HG03442 (cell line): ENCODE measurements around the gene MYO7B.
"Not testable (repeated sequence)": the region's sequence is repeated elsewhere in the genome, so short reads cannot be mapped to it uniquely, and the experiment has no call there.

ENCODE experiments used
- ATAC-seq: cut with Tn5 transposase; IDR thresholded peaks from one replicate; pipeline ENCODE4 v1.9.1; 2021; ENCODE audit warnings: mild to moderate bottlenecking, moderate library complexity; ENCODE audit not compliant: unreplicated experiment

Gene MYO7B

DNA sequence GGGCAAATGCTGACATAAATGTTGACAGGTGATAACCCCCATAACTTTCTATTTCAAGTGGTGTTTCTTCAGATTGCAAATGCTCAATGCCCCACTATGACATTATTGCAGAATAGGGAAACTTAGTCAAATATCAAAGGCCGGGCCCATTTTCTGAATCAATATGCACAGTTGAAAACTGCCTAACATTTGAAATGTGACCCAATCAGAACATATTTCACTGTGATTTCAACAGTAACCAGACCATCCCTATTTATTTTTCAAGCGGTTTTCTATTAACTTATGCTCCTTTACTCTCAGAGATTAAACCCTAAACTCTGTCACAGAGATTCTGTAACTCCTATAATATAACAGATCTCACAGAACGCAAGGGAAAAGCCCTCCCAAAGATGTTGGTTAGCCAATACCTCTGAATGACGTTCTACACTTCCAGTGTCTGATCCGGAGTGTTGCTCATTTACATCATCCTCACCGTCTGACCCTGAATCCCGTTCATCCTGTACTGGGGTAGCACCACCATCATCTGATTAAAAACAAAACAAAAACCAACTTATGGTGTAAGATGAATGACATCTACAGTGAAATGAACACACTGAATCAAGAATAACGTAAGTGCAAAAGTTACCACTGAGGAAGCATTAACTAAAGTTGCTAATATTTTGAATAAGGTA is 12.1 kb upstream of the MYO7B start:
- ATAC-seq: no peak

GRCh38 chr2:127524198-127524834 is 11.2 kb upstream of the MYO7B start:
- ATAC-seq: not testable (repeated sequence)

DNA sequence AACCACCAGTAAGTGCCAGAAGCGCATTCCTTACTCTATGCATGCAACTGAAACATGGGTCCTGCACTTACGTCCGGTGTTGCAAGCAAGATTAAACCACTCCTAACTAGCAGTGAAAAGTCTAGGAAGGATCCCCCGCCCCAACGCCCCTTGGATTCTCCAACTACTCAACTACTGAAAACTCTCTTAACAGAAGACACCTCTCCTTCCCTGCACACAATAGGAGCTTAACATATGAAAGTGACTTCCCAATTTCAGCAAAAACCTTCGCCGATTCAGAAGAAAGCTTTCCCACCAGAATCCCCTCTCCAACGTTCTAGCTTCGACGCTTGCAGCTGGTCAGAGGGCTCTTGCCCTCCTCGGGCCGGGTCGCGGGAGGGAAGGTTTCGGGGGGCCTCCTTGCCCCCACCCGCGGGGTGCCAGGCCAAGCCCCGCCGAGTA is 9.8 kb upstream of the MYO7B start:
- ATAC-seq: no peak

DNA sequence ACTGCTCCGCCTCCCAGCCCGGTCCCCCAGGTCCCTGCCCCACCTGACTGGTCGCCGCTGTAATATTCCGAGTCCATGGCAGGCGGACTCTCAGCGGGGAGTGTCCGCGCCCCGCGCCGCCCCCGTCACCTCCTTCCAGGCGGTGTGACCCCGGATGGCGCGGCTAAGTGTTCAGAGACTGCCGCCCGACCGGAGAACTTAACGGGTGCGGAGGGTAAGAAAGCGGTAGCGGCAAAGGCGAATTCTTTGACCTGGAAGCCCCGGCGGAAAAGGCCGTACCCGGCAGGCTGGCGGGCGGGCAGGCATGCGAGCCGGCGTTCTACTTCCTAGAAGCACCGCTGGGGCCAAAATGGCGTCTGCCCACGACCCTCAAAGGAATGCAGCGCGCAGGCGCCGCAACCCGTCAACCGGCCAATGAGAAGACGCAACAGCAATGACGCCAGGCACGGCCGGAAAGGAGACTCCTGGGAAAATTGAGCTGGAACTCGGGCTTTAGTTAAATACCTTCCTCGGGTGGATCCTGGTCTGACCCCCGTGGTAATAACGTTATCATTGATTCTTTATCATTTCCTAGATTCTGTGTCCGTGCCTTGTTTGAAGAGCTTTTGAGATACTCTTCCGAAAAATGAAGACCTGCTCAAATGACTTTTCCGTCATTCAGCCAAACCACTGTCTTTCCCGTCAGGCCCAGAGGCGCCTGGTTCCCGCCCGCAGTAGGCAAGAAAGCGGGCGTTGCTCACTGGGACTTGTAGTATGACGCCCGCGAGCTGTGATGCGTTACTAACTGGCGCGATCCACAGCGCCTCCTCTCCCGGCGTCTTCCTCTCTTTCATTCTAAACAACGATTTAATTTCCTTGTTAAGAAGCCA is 9.1 kb upstream of the MYO7B start, which contains the start of gene IWS1:
Gene IWS1 (minus strand): TSS at position 358 of the 869 bp plus-strand sequence. CDS start 281 bp downstream, at position 77.
- ATAC-seq: peak; percentile 85

DNA sequence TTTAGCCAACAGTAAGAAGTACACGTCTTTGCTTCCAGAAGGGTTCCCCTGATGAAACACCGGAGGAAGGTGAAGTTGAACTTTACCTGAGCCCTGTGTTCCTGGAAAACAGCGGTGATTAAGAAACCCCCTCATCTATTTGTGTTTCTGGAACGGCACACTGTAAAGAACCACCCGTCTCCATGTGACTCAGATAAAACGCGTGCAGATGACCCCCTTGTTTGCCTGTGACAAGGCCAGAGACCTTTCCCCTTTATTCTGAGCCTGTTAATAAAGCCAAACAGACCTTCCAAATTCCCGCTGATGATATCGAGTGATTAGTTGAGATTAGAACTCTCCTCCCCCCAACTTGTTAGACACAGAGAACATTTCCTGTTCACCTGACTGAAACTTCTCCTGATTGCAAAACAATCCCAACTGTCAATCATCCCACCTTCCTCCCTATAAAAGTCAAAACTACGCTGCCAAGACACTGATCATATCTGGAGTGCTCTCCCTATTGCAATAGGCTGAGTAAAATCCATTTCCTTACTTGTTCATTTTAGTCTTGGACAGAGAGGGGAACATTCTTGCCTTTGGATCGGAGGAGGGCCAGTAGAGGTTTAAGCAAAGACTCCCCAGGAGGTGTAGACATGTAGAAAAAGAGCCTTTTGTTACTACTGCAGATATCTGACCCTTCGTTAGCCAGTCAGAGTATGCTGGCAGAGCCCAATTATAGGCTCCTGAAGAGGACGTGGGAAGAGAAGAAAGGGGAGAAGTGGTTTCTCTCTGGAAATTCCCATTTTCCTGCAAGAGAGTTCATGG is 8.3 kb upstream of the MYO7B start:
- ATAC-seq: no peak

DNA sequence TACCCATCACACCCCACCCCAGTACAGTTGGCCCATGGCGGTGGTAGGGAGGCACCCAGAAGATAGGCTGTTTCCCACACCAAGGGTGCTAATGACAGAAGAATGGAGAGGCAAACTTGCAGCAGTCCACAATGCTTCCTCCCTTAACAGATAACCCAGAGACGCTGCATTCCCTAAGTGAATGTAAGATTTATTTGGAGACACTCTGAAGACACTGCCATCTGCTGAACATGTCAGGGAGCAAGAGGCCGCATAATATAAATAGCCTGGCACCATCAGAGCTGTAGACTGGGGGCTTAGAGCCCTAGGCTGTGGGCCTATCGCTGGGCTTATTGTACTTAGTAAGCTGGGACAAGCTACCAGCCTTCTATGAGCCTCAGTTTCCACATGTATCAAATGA is 7.0 kb upstream of the MYO7B start:
- no peak for ATAC-seq

GRCh38 chr2:127529416-127529815 is 6.1 kb upstream of the MYO7B start:
- ATAC-seq: not testable (repeated sequence)

DNA sequence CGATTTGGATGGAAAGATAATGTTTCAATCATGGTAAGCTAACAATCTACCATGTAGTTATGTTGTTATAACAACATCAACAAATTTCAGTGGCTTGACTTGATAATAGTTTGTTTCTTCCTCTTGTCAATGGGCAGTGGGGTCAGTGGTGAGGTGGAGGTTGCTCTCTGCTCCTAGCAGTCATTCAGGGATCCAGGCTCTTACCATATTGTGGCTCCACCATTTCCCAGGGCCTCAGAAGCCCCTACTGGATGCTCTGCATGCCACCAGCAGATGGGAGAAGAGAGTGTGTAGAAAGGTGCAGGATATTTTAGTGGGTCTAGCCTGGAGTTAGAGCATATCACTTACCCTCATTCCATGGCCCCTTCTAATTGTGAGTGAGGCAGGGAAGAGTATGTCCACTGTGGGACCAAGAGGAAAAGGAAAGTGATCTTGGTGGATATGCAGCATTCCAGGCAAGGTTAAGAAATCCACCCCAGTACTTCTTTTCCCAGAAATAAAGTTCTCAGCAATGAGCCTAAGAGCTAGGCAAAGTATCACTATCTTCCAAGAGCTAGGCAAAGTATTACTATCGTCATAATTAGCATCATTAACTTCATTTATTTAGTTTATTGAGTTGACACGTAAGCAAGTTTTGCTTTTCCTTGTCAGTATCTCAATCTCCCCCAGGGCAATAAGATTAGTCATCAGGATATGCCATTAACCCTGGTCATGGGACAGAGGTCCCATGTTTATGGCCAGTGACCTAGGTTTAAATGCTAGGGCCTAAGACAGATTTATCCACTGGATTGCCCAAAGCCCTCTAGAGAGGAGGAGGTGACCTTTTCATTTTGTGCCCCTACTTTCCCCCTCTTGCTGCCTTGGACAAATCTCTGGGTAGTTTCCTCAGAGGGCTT is 5.0 kb upstream of the MYO7B start:
- ATAC-seq: no peak

- ATAC-seq: no peak
Measured at GRCh38 chr2:127531221-127531648, 4.2 kb upstream of the MYO7B start.

- ATAC-seq: no peak
Measured at GRCh38 chr2:127532296-127532695, 3.2 kb upstream of the MYO7B start.

DNA sequence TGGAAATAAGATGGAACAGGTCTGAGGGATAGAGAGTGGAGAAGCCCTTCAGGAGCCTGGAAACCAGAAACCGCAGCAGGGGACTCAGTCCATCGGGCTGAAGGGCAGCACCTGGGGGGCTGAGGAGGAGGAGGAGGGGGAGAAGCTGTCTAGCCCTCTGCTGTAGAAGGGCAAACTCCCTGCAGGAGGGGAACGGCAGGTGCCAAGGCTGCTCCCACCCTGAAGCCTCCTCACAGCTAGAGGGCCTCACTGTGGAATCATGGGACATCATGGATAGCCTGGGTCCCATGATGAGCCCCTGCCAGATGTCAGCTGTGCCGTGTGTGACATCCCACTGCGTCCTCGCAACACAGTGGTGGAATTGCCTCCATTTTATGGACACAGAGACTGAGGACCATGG is 435 bp downstream of the MYO7B start:
- ATAC-seq: no peak

DNA sequence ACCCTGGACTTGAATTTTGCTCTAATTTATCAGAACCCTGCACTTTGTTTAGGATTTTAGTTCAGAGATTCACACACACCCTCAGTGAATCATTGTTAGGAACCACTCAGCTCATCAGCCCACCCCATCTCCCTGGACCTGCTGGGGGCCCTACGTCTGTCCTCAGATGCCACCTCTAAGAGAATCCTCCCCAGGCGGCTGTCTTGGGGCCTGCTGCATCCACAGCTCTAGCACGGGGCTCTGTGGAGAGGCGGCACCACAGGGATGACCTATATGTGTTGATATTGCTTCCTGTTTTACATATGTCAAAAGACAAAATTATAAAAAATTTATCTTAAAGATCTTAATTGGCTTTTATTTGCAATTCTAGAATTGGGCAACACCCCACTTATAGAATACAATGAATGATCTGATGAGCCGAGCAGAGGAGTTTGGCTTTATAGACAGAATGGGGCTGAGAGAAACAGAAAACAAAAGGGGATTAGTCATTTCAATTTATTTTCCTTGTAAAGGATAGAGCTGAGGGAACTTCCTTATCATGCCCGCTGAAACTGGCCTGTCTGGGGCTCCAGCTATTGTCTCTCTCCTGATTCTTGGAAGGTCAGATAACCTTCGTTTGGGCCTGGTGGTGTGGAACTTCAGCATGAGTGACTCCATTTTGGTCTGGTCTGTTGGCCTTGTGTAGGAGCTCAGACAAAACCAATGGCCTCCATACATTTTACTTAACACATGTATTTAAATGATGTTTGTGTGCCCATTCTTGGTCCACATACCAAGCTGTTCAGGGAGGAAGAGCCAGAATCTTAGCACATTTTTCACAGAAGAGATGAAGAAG is 1.4 kb downstream of the MYO7B start:
- no peak for ATAC-seq

DNA sequence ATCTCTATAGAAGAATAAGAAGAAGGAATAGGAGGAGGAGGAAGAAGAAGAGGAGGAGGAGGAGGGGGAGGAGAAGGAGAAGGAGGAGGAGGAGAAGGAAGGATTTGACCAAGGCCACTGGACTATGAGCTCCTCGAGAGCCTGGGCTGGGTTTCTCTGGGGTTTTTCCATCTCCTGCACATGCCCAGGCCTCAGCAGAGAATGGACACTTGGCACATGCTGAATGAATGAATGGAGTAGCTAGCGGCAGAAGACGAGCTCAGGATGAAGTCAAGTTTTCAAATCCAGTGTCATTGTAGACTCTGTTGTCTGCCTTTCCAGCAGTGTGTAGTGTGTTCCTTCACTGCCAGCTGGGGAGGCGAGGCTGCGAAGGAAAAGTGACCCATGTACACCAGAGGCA is 2.2 kb downstream of the MYO7B start:
- no peak for ATAC-seq

DNA sequence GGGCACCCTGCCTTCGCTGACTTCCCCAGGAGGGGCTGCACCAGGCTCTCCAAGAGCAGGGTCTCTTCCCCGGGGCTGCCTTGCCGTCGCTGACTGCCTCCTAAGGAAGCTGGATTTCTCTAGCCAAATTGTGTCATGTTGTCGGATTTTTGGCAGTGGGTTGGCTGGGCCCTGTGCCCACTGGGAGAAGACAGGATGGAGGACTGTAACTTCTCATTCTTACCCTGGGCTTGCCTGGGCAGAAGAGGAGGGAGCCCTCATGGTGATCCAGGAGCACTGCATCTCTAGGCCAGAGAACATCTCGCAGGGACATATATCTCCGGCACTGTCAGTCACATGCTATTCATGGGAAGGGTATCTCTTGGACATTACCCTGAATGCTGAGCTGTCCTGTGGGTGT is 6.3 kb downstream of the MYO7B start:
- ATAC-seq: no peak

DNA sequence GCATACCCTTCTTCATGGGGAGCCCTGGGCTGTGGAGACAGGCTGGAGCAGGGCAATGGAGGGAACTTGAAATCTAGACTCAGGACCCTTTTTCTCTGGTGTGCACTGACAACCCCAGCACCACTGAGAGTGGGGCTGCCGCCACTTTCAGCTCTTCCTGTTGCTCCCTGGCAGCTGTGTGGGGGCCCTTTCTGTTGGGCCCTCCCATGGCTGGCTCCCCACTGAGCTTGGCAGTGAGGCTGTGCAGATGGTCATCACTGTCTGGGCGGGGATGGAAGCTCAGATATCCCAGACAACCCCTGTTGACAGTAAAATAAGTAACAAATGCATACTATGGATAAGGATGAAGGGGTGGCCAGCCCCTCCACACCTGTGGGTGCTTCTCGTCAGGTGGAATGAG is 6.7 kb downstream of the MYO7B start:
- ATAC-seq: no peak

DNA sequence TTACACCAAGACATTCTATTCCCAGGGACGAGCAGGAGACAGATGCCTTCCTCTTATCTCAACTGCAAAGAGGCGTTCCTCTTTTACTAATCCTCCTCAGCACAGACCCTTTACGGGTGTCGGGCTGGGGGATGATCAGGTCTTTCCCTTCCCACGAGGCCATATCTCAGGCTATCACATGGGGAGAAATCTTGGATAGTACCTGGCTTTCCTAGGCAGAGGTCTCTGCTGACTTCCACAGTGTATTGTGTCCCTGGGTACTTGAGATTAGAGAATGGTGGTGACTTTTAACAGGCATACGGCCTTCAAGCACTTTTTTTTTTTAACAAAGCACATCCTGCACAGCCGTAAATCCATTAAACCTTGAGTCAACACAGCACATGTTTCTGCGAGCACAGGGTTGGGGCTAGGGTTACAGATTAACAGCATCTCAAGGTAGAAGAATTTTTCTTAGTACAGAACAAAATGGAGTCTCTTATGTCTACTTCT is 7.6 kb downstream of the MYO7B start:
- ATAC-seq: not testable (repeated sequence)

DNA sequence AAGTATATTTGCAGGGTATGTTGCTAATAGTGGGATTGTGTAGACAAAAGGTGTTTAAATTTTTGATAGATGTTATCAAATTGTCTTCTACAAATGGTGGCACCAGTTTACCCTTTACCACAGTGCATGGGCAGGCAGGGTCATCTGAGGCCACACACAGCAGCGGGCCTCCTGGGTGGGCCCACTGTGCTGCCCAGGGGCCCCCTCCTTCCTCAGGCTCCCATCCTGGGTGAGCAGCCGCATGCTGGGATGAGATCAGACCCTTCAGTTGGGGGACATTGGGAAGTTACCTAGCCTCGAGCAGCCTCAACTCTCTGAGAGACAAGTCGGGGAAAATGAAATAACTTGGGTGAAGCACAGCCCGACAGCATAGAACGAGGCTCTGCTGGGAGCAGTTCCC is 9.7 kb downstream of the MYO7B start:
- ATAC-seq: no peak

- ATAC-seq: no peak
Measured at GRCh38 chr2:127545796-127546195, 10.3 kb downstream of the MYO7B start.

DNA sequence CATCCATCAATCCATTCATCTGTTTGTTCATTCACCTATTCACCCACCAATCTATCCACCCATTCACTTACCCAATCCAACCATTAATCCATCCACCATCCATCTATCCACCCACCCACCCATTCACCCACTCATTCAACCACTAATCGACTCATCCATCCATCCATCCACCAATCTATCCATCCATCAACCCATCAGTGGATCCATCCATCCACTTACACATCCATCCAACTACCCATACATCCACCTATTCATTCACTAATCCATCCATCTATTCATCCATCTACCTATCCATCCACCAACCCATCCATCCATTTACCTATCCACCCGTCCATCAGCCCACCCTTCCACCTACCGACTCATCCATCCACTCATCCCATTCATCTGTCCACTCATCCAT is 11.3 kb downstream of the MYO7B start:
- ATAC-seq: no peak
